MM.1S (cell line): Measurements from ENCODE around the gene SH3BP5L.

Source experiments
- CTCF ChIP-seq: fragments of 300-600 bp; sonication (generic); IDR thresholded peaks from 2 replicates; pipeline ENCODE4 v1.5.1; 2016; ENCODE audit warnings: antibody characterized with exemption, low read length, mixed read lengths
- EZH2 ChIP-seq: fragments of 300-600 bp; sonication (generic); optimal IDR thresholded peaks from 2 replicates; pipeline ENCODE3; 2017; ENCODE audit warnings: low read depth, mild to moderate bottlenecking, antibody characterized with exemption, low read length, mixed read lengths

- no peak for TF ChIP-seq CTCF
- TF ChIP-seq EZH2: no peak
Measured at GRCh38 chr1:248804771-248805681, 20.7 kb downstream of the SH3BP5L start.
